ENCODE data around the gene GPR119.
"Not testable (repeated sequence)": the region's sequence is repeated elsewhere in the genome, so short reads cannot be mapped to it uniquely, and the experiment has no call there.

The GPR119 gene

GRCh38 chrX:130385520-130385919 is at the start of gene GPR119:
GPR119 (minus strand) TSS chrX:130385674; CDS start chrX:130385447, 227 bp downstream.
- DNase-seq (ENCODE audit: low read depth) = no peak

- not testable (repeated sequence) for DNase-seq (ENCODE audit: low read depth)
Measured at GRCh38 chrX:130429236-130429635, 43.8 kb upstream of the GPR119 start.

GRCh38 chrX:130426531-130426930 is 41.1 kb upstream of the GPR119 start:
- no peak for DNase-seq (ENCODE audit: low read depth)

GRCh38 chrX:130419263-130419662 is 33.8 kb upstream of the GPR119 start:
- DNase-seq (ENCODE audit: low read depth) = no peak

- DNase-seq (ENCODE audit: low read depth) = no peak
Measured at GRCh38 chrX:130418740-130419139, 33.3 kb upstream of the GPR119 start.

- DNase-seq (ENCODE audit: low read depth) = no peak
Measured at GRCh38 chrX:130418066-130418465, 32.6 kb upstream of the GPR119 start.

- DNase-seq (ENCODE audit: low read depth) = no peak
Measured at GRCh38 chrX:130416785-130417184, 31.3 kb upstream of the GPR119 start.

GRCh38 chrX:130415201-130415600 is 29.7 kb upstream of the GPR119 start:
- no peak for DNase-seq (ENCODE audit: low read depth)

- DNase-seq (ENCODE audit: low read depth) = no peak
Measured at GRCh38 chrX:130414800-130415199, 29.3 kb upstream of the GPR119 start.

- DNase-seq (ENCODE audit: low read depth) = no peak
Measured at GRCh38 chrX:130413415-130413814, 27.9 kb upstream of the GPR119 start.

GRCh38 chrX:130402208-130402684 is 16.8 kb upstream of the GPR119 start:
- no peak for DNase-seq (ENCODE audit: low read depth)

- peak; percentile 58 for DNase-seq (ENCODE audit: low read depth)
Measured at GRCh38 chrX:130401415-130402207, 16.1 kb upstream of the GPR119 start, which contains the start of gene RBMX2. RBMX2 (plus strand) TSS chrX:130401987; CDS start chrX:130402033, 46 bp downstream.

- DNase-seq (ENCODE audit: low read depth) = no peak
Measured at GRCh38 chrX:130395341-130395740, 9.9 kb upstream of the GPR119 start.

GRCh38 chrX:130393451-130394074 is 8.1 kb upstream of the GPR119 start:
- no peak for DNase-seq (ENCODE audit: low read depth)

GRCh38 chrX:130386408-130386808 is 934 bp upstream of the GPR119 start:
- no peak for DNase-seq (ENCODE audit: low read depth)

GRCh38 chrX:130378024-130378669 is 7.3 kb downstream of the GPR119 start:
- DNase-seq (ENCODE audit: low read depth) = no peak

GRCh38 chrX:130376077-130376476 is 9.4 kb downstream of the GPR119 start:
- DNase-seq (ENCODE audit: low read depth) = no peak

GRCh38 chrX:130352050-130352449 is 33.4 kb downstream of the GPR119 start:
- not testable (repeated sequence) for DNase-seq (ENCODE audit: low read depth)

- DNase-seq (ENCODE audit: low read depth) = no peak
Measured at GRCh38 chrX:130351567-130351966, 33.9 kb downstream of the GPR119 start.

- DNase-seq (ENCODE audit: low read depth) = no peak
Measured at GRCh38 chrX:130347321-130347720, 38.2 kb downstream of the GPR119 start.

- DNase-seq (ENCODE audit: low read depth) = no peak
Measured at GRCh38 chrX:130343411-130343810, 42.1 kb downstream of the GPR119 start.

- DNase-seq (ENCODE audit: low read depth) = no peak
Measured at GRCh38 chrX:130340271-130340670, 45.2 kb downstream of the GPR119 start.

Data from stimulated activated CD8-positive, alpha-beta memory T cell treated with anti-CD3 and anti-CD28 coated beads, Interleukin-12 subunit alpha, Interleukin-12 subunit beta, amount 100 ng/mL, for 4 hours (primary cell).